Stimulated activated CD4-positive, alpha-beta T cell treated with anti-CD3 and anti-CD28 coated beads, Interleukin-2, amount 100 ng/mL, for 48 hours (primary cell): ENCODE measurements around the gene USP54.
"Not testable (repeated sequence)": the region's sequence is repeated elsewhere in the genome, so short reads cannot be mapped to it uniquely, and the experiment has no call there.

Experiments used
- DNase-seq, 2 donors: peaks; one replicate each; pipeline ENCODE4 v3.0.0-alpha.2; 2020

Gene USP54

GRCh38 chr10:73586583-73586984 lies 4.6 kb downstream of the USP54 start:
- no peak for DNase-seq

DNA sequence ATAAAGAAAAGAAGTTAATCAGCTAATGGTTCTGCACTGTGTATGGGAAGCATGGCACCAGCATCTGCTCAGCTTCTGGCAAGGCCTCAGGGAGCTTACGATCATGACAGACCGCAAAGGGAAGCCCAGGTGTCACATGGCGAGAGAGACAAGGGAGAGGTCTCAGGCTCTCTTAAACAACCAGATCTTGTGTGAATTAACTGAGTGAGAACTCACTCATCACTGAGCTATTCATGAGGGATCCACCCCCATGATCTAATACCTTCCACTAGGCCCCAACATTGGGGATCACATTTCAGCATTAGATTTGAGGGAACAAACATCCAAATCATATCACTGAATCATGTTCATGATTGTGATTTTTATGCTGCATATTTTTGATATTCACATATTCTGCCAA lies 5.8 kb downstream of the USP54 start:
- DNase-seq: no peak

GRCh38 chr10:73584737-73585136 lies 6.4 kb downstream of the USP54 start:
- no peak for DNase-seq

DNA sequence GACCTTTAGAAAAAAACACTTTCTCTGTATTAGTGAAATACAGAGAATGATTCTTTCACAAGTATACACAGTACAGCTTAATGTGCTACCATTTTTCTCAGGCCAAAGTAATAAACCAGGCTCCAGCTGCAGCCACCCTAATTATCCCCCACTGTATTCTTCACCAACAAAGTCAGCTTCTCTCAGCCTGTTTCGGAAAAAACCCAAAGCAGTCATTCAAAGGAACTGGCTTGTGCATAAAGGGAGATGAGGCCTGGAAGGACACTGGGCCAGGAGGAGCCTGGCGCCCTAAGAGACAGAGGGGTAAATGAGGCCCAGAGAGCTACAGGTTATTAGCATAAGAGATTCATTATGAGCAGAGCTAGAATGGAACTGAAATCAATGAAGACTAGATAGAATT lies 9.2 kb downstream of the USP54 start:
- DNase-seq: no peak

DNA sequence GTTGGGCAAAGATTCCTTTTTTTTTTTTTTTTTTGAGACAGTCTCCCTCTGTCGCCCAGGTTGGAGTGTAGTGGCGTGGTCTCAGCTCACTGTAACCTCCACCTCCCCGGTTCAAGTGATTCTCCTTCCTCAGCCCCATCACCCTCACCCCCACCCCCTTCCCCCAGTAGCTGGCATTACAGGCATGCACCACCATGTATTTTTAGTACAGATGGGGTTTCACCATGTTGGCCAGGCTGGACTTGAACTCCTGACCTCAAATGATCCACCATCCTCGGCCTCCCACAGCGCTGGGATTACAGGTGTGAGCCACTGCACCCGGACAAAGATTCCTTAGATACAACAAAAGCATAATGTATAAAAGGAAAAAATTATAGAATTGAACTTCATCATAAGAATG lies 12.2 kb downstream of the USP54 start:
- not testable (repeated sequence) for DNase-seq

DNA sequence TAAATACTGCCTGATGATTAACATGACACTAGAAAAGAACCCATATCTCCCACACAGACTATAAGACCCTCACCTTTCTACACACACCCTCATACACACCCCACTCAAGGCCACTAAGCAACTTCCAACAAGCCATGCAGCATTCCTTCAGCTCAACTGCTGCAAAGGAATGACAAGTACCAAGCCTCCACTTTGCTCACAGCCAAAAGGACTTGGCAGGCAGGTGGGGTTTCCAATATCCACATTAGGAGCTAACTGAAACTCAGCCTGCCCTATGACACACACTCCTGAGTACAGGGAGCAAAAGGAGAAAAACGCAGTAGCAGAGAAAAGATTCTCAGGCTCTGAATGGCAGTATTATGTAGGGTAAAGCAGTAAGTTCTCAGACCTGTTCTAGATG lies 13.4 kb downstream of the USP54 start:
- DNase-seq: no peak

GRCh38 chr10:73576890-73577591 lies 14.1 kb downstream of the USP54 start:
- no peak for DNase-seq

- DNase-seq: no peak
These were observed 14.8 kb downstream of the USP54 start for GRCh38 chr10:73576178-73576889.

DNA sequence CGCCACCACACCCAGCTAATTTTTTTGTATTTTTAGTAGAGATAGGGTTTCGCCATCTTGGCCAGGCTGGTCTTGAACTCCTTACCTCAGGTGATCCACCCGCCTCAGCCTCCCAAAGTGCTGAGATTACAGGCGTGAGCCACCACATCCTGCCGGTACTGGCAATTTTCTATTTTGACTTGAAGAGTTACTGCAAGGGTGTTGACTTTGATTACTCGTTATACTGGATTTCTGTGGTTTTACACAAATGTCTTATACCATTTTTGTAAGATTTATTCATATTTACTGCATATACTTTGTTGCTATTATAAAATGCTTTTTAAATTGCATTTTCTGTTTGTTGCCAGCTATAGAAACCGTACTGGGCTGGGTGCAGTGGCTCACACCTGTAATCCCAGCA lies 24.1 kb downstream of the USP54 start:
- DNase-seq: not testable (repeated sequence)

GRCh38 chr10:73561192-73561591 lies 29.9 kb downstream of the USP54 start:
- no peak for DNase-seq

- DNase-seq: no peak
These were observed 31.6 kb downstream of the USP54 start for GRCh38 chr10:73559590-73559989.

GRCh38 chr10:73556855-73557254 lies 34.3 kb downstream of the USP54 start:
- no peak for DNase-seq

DNA sequence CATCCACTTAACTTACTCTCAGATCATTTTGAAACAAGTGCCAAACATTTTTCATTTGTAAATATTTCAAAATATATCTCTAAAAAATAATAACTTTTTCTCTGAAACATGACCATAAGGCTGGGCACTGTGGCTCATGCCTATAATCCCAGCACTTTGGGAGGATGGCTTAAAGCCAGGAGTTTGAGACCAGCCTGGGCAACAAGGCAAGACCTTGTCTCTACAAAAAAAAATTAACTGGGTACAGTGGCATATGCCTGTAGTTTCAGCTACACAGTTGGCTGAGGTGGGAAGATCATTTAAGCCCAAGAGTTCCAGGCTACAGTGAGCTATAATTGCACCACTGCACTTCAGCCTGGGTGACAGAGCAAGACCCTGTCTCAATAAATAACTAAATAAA lies 36.4 kb downstream of the USP54 start:
- DNase-seq: no peak

DNA sequence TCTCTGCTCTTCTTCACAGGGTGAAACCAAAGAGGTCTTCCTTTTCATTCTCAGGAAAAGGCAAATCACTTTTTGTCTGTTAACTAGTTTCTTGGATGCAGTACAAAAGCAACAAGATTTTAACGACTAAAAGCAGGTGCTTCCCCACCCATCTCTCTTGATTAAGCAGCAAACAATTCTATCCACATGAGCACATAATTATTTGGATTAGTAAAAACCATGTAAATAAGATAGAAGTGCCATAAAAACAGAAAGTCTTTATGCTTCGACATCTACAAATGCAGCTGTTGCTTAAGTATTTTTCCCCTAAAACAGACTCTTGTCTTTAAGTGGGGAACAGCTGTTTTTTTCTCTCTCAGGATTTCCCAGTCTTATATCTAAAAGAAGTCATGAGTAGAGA lies 37.4 kb downstream of the USP54 start:
- DNase-seq: no peak

DNA sequence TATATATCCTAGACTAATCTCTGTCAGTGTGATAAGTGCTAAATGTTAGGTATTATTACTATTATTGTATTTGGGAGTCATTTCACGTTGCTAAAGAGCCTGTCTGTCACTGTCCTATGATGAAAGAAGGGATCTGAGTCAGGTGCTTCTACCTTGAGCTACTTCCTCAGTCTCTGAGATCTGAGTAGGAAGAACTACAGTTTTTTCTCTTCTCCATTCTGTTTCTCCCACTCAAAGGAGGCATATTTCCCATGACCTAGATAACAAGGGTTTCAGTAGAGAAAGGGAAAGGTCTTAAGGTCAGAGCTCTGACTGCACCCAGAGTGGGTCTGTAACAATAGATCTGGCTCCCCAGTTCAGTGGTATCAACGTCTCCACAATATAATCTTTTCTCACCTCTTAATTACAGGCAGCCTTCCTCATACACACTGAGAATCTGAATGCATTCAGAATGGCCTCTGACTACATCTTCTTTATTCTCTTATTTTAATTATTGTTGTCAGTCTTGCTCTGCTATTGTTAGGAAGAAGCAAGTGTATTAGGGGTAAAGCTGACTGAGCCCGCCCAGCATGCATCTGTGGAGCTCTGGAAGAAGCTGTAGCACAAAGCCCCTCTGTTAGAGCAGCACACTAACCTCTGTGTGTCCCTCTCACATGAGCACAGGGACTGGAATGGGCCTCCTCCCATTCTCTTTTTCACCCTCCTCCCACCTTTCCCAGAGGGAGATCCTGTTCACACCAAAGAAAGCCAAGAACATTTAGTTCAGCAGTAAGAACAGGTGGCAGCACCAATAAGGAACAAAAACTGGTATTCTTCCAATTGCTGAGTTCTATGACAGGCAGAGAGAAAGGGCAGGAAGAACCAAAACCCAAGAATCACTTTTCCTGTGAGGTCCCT lies 38.1 kb downstream of the USP54 start:
- DNase-seq: no peak

DNA sequence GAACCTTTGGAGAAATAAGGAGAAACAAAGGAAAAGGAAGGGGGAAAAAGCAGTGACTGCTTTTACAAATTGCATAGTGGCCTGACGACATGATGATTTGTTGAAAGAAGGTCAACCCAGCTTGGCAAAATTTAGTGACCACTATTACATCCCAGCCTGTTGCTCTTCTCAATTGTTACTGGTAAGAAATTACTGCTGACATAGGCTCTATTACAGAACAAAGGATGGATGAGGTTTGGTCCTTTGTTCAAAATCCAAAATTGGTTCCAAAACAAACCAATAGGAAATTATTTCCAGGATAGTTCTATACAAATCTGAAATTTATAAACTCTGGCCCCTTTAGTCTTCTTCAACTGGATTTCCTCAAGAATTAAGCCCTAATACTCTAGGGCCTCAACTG lies 39.6 kb downstream of the USP54 start:
- no peak for DNase-seq

GRCh38 chr10:73545357-73545756 lies 45.8 kb downstream of the USP54 start:
- DNase-seq: no peak

- DNase-seq: no peak
These were observed 53.4 kb downstream of the USP54 start for GRCh38 chr10:73537709-73538108.

DNA sequence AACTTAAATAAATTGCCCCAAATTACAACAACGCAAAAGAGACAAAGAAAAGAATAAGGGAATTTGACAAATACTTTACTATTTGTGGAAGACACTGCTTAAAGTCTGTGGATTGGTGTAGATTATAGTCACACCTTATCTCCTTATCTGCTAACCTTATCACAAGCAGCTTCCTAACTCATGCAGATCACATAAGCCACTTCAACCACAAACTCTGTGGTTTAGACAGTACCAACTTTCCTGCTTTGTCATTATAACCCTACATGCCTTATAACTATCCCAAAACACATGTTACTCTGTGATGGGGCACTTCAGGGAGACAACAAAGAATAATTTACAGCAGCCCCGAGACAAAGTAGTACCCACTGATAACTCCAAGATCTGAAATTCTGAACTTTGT lies 53.9 kb downstream of the USP54 start:
- no peak for DNase-seq

DNA sequence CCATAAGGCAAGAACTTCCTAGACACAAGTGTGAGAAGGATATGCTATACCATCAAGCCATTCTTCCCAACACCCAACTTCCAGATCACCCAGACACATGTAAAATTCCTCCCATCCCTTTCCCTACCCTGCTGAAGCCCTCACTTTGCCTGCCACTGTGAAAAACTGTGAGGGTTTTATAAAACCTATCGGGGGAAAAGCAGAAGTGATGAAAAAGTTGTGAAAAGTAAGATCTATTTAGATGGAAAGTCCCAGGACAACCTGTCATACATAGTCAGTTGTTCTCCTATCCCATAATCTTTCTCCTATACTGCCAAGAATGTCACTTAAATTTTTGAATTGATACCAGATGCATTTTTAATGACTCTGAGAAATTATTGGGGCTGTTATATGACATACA lies 56.3 kb downstream of the USP54 start:
- no peak for DNase-seq

DNA sequence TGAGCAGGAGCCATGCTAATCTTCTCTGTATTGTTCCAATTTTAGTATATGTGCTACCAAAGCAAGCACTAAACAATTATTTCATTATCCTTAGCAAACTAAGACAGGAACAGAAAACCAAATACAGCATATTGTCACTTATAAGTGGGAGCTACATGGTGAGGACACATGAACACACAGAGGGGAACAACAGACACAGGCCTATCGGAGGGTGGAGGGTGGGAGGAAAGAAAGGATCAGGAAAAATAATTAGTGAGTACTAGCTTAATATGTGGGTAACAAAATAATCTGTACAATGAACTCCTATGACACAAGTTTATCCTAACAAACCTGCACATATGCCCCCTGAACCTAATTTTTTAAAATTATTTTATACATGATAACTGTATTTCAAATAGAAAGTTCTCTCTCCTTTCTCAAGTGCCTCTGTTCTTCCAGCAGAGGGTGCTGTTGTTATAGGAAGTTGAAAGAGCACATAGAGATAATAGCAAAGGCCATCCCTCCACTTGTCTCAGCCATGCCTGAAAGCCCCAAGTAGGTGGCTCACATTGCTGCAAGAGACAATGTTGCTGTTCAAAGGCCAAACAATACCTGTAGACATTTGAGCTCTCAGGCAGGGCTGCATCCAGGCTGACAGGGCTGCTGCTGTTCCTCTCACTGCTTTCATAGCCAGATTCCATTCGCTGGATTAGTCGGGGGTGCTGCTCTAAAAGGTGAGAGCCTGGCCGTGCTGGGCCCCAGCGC lies 61.9 kb downstream of the USP54 start:
- DNase-seq: peak; percentile 28

- no peak for DNase-seq
These were observed 68.9 kb downstream of the USP54 start for GRCh38 chr10:73522263-73522662.

DNA sequence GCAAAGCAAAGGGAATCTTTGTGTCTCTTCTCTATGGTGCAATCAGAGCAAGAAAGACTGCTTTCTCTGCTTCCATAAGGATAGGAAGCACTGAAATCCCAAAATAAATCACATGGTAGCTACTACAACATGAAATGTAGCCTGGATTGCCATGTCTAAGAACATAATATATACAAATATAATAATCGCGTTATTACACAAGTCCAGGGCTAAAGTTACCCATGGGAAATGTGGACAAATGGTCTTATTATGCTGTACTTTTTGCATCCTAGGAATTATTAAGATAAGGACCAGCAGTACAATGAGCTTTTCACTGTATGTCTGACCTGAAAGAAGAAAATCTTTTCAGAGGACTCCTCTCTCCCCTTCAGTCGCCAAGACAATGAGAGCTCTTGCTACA lies 71.8 kb downstream of the USP54 start:
- no peak for DNase-seq
